LNCaP clone FGC (cell line): ENCODE results near the gene SPATA16.
"Not testable (repeated sequence)": the region's sequence is repeated elsewhere in the genome, so short reads cannot be mapped to it uniquely, and the experiment has no call there.

Experiments
- DNase-seq: peaks from one replicate; pipeline ENCODE4 v3.0.0-alpha.2; 2011; ENCODE audit warnings: low read depth
- H3K4me3 ChIP-seq: 2 replicates; pipeline ENCODE4 v1.5.1; 2011; ENCODE audit warnings: mild to moderate bottlenecking, low read depth, low read length, control low read depth
- TF ChIP-seq, protein P1 (sequence below): IDR thresholded peaks from 2 replicates; pipeline ENCODE4 v1.5.1; 2012; ENCODE audit warnings: mild to moderate bottlenecking; ENCODE audit not compliant: control insufficient read depth, insufficient read depth; ENCODE audit errors: extremely low read depth

The SPATA16 gene

DNA sequence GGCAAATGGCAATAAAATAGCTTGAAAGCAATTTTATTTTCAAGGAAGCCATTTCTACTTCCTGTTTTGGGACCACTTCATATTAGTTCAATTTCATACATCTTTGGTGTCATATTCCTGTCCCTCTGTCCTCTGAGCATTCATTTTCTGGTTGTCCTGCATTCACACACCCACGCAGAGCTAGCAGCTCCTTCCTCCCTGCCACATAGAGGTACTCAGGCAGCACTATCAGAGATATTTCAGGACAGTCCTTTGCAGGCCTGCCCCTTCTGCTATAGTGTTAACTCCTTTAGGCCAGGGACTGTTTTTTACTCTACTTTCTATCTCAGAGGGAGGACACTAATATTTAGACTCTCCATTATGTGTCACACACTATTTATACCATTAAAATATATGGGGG is 258.5 kb downstream of the SPATA16 start:
- no peak overlapping the region for H3K4me3 ChIP-seq
- TF ChIP-seq, protein P1, sequence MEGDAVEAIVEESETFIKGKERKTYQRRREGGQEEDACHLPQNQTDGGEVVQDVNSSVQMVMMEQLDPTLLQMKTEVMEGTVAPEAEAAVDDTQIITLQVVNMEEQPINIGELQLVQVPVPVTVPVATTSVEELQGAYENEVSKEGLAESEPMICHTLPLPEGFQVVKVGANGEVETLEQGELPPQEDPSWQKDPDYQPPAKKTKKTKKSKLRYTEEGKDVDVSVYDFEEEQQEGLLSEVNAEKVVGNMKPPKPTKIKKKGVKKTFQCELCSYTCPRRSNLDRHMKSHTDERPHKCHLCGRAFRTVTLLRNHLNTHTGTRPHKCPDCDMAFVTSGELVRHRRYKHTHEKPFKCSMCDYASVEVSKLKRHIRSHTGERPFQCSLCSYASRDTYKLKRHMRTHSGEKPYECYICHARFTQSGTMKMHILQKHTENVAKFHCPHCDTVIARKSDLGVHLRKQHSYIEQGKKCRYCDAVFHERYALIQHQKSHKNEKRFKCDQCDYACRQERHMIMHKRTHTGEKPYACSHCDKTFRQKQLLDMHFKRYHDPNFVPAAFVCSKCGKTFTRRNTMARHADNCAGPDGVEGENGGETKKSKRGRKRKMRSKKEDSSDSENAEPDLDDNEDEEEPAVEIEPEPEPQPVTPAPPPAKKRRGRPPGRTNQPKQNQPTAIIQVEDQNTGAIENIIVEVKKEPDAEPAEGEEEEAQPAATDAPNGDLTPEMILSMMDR: no peak
- DNase-seq: no peak

DNA sequence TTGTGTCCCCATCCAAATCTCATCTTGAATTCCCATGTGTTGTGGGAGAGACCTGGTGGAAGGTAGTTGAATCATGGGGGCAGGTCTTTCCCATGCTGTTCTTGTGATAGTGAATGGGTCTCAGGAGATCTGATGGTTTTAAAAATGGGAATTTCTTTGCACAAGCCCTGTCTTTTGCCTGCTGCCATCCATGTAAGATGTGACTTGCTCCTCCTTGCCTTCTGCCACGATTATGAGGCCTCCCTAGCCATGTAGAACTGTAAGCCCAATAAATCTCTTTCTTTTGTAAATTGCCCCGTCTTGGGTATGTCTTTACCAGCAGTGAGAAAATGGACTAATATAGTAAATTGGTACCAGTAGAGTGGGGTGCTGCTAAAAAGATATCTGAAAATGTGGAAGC is 261.7 kb downstream of the SPATA16 start:
- not testable (repeated sequence) for H3K4me3 ChIP-seq, DNase-seq

DNA sequence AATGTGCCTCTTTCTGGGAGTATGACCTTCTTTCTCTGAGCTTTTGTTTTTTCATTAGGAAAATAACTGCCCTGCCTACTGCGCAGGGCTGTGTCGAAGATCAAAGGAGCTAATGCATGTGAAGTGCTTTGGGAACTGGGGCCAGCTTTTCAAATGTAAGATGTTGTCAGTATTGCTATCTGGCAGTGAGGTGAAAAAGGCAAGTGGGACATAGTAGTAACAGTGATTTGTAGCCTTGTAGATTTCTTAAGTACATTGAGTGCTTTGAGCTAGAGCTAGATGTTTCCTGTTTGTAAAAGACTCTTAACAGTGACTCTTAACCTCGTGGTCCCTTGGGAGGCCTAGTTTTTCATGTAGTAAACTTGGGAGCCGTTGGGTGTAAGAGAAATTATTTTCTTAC is 264.0 kb downstream of the SPATA16 start:
- DNase-seq: no peak
- no peak overlapping the region for H3K4me3 ChIP-seq
- TF ChIP-seq, protein P1: no peak

DNA sequence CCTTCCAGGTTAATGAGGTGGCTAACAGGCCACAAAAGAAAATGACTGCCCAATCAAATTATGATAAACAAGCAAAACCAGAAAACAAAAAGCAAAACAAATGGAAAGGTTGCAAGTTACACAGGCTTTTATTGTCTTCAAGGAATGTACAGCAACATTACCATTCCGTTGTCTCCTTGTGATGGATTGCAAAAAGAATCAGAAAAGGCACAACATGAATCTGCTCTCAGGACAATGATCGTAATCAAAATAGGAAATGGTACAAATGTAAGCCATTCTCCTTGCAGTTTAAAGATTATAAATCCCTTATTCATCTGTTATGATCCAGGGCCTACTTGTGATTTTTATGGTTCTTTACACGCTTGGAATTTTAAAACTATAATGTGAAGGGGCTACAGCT is 264.7 kb downstream of the SPATA16 start:
- no peak for DNase-seq
- TF ChIP-seq, protein P1: no peak
- no peak overlapping the region for H3K4me3 ChIP-seq

DNA sequence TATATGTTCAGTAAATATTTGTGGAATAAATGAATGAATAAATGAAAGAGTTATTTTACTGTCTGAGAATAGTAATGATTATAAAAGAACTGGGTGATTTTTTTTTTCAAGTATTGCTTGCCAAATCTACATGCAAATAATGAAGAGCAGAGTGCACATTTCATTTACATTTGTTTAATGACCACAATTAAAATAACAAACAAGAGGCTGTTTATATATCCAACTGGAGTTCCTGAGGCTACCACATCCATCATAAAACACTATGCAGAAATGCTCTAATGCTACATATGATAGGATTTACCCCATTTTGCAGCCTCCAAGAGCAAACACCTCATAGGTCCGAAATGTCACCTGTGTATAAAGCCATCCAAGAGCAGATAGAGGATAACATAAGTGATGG is 266.0 kb downstream of the SPATA16 start:
- no peak for DNase-seq
- no peak overlapping the region for H3K4me3 ChIP-seq
- TF ChIP-seq, protein P1: no peak

DNA sequence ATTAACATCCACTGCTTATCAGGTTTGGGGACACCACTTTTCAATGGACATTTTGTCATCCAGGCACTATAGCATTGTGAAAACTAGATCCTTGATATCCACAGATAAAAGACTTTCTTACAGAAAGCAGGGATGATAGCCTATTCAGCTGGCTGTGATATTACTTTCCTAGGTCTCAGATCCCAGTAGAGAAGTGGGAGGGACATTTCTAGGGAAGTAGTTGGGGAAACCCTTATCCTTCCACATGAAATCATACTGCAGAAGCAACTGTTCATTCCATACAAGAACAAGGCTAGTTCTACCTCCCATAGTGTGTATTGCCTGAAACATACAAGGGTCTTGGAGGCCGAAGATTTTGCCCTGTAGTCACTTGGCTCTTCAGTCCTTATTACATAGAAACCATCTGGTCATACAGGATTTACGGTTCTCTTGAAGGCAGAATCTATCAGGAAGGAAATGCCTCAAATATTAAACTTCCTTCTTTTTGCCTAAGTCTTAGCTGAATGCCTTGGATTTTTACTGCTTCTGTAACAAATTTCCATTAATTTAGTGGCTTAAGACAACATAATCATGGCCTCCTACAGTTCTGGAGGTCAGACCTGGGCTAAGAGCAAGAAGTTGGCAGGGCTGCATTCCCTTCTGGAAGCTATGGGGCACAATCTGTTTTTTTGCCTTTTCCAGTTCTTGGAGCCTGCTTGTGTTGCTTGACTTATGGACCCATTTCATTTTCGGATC is 271.1 kb downstream of the SPATA16 start:
- DNase-seq: no peak

DNA sequence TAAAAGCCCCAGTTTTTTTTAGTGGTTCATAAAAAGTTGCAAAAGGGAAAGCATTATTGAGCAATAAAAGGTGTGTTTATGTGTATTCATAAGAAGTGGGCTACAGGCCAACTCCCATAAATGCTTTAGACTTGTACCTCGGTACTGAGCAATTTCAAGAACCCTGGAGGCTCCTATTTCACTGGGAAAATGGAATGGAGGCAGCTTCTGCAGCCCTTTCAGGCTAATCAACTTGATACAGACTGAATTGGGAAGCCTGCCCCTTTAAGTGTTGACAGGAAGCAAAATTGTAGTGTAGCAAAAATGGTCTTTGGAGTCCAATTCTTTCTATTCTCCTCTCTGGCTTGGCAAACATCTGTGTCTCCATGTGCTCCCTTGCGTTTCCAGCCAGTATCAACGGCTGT is 271.7 kb downstream of the SPATA16 start:
- TF ChIP-seq, protein P1: no peak
- no peak overlapping the region for H3K4me3 ChIP-seq
- peak; percentile 77 for DNase-seq

More for the DNA sequence above, 271.1 kb downstream of the SPATA16 start:
- H3K4me3 ChIP-seq: no peak overlapping the region
- TF ChIP-seq, protein P1: no peak
